GM19452 (cell line): Measurements from ENCODE around the gene RMND1.

ENCODE experiments used
- ATAC-seq: cut with Tn5 transposase; IDR thresholded peaks from one replicate; pipeline ENCODE4 v1.9.1; 2021; ENCODE audit not compliant: unreplicated experiment

The RMND1 gene

DNA sequence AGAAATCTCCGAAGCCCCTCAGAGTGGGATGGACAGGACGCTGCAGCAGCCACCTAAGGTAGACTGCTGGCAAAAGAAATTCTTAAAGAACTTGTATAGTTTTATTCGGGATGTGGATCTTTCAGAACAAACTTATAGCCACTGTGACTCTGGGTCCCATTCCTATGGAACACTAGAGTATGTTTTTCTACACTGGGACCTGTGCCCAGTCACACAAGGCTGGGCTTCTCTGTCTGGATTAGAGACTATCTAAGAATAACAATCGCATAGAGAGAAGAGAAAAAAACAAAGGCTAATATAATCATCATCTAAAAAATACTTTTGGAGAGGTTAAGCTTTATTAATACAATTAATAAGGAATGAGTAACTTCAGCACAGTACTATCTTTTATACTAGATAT is 28.9 kb downstream of the RMND1 start:
- no peak for ATAC-seq

GRCh38 chr6:151417477-151417876 is 34.4 kb downstream of the RMND1 start:
- no peak for ATAC-seq

GRCh38 chr6:151414641-151415260 is 37.2 kb downstream of the RMND1 start:
- ATAC-seq, result no peak

- ATAC-seq, result no peak
Observed at GRCh38 chr6:151413372-151414145, 38.4 kb downstream of the RMND1 start.

DNA sequence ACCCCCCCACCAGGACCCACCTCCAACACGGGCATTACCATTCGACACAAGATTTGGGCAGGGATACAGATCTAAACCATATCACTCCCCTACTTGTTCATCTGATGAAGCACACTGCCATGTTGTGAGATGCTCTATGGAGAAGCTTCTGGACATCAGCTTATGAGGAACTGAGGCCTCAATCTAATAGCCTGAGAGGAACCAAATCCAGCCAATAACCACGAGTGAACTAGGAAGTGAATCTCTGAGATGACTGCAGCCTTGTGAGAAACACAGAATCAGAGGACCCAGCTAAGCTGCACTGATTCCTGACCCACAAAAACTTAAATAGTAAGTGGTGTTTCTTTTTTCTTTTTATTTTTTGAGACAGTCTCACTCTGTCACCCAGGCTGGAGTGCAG is 39.0 kb downstream of the RMND1 start:
- no peak for ATAC-seq

- ATAC-seq, result no peak
Observed at GRCh38 chr6:151409679-151410078, 42.2 kb downstream of the RMND1 start.

- ATAC-seq, result peak; percentile 64
Observed at GRCh38 chr6:151409260-151409659, 42.7 kb downstream of the RMND1 start.

- peak; percentile 10 for ATAC-seq
Observed at GRCh38 chr6:151408858-151409257, 43.1 kb downstream of the RMND1 start.

GRCh38 chr6:151403919-151404308 is 48.0 kb downstream of the RMND1 start:
- no peak for ATAC-seq

- ATAC-seq, result no peak
Observed at GRCh38 chr6:151402228-151402627, 49.7 kb downstream of the RMND1 start.

GRCh38 chr6:151400473-151400872 is 51.5 kb downstream of the RMND1 start:
- no peak for ATAC-seq

DNA sequence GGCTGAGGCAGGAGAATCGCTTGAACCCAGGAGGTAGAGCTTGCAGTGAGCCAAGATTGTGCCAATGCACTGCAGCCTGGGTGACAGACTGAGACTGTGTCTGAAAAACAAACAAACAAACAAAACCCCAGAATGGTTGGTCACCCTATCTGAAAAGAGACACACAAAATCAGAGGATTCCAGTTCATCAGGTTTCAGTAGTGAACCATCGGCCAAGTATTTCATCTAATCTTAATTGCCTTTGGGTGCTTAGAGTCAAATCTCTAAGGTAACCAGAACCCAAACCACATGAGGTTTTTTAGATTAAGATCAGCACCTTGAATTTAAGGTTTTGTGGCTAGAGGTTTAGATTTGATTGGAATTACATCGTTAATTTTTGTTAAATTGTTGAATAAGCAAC is 52.2 kb downstream of the RMND1 start:
- ATAC-seq, result no peak

DNA sequence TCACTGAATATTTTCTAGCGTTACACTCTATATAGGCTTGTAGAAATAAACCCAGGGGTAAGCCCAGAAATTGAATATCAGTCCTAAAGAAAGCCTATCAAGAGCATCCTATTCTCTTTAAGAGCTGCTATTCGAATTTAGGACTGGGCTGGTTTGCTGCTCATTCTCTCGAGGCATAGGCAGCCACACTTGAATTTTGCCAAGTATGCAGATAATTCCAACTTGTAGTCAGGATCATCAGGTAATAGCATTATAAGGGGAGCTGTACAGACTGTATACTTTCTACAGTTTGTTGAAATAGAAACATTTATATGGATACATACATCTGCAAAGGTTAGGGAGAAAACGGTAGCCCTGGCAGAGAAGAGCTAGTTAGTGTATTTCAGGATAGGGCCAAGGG is 58.5 kb downstream of the RMND1 start:
- no peak for ATAC-seq

GRCh38 chr6:151392427-151392826 is 59.5 kb downstream of the RMND1 start:
- ATAC-seq, result no peak

- ATAC-seq, result peak; percentile 10
Observed at GRCh38 chr6:151391471-151392413, 60.2 kb downstream of the RMND1 start, which contains the start of gene ZBTB2. ZBTB2 (minus strand) TSS chr6:151391559; CDS start chr6:151373637, 17,922 bp downstream.

GRCh38 chr6:151390851-151391470 is 61.0 kb downstream of the RMND1 start:
- ATAC-seq, result peak; percentile 6

DNA sequence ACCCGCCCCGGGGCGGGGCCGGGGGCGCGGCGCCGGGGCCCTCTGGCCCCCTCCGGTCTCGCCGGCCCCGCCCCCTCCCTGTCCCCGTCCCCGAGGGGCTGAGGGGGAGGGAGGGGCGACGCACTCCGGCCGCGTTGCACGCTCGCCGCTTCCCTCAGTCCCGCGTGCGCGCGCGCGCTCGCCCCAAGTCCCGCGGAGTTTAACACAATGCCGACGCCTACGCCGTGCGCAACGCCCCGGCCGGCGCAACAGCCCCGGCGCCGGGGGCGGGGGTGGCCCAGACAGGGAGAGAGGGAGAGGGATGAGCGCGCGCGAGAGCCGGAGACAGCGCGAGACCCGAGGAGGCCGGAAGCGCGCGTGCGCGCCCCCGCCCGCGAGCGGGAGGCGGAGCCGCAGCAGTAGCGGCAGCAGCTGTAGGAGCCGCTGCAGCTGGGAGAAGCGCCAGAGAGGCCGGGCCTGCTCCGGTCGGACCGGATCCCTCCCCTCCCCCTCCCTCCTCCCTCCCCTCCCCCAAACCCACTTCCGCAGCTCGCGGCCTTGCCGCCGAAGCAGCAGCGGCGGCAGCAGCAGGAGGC is 61.6 kb downstream of the RMND1 start:
- ATAC-seq, result peak; percentile 79

DNA sequence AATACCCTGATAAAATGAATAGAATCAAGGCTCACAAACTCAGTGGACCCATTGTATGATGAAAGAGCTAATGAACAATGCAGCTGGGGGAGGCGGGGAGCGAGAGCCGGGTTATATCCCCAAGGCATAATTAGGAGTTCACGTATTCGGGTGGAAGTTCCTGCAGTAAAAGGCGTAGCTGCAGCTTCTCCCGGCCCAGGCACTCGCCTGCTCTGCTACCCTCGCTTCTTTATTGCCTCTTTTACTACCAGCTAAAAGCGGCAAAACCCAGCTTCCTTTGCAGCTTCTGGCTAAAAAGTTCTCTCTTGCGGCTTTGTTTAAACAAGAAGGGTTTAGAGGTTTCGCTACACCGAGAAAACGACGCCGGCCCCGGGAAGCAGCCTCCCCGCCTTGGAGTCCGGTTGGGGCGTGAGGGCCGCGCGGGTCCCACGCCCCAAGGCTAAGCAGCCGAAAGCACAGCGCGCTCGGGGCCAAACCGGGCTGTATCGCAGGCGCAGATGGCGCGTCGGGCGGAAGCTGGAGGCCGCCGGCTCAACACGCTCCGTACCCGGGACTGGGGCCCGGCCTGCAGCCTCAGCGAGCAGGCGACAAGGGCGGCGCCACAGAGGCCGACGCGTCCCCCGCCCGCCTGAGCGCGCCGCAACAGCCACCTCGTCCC is 62.2 kb downstream of the RMND1 start:
- peak; percentile 63 for ATAC-seq

GRCh38 chr6:151388997-151389617 is 62.8 kb downstream of the RMND1 start:
- ATAC-seq, result no peak

DNA sequence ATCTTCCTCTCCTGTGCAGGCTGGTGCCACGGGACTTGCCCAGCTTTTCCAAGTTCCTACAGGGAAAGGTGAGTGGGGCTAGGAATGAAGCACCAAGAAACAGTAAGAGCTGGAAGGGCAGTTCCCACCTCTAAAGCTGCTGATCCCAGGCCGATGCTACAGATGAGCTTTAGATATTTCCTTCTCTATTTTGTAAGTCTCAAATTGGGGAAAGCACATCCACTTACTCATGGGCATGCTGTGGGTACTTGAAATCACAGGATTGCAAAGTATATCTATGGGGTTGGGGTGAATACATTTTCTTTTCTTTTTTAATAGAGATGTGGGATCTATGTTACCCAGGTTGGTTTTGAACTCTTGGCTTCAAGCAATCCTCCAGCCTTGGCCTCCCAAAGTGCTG is 63.7 kb downstream of the RMND1 start:
- ATAC-seq, result no peak
